BJ (cell line): ENCODE results near the gene SLC9A3. TPM values are rescaled to one million over a fixed set of nuclear protein-coding genes. Genes with fewer than 3 reads are reported as not detected.

Experiments
- CTCF ChIA-PET: fragments of 350-600 bp; formaldehyde crosslinking; extraction: SDS; loops from one replicate; lab custom pipeline; 2021; ENCODE audit warnings: antibody characterized with exemption, inconsistent platforms; lab: Yijun Ruan, JAX
- POLR2A ChIA-PET: fragments of 300-600 bp; sonication (Branson Sonifier 250); formaldehyde crosslinking; extraction: SDS; loops from one replicate; lab custom pipeline; 2021; ENCODE audit warnings: antibody characterized with exemption; lab: Charles Lee
- DNase-seq: peaks from one replicate; pipeline ENCODE4 v3.0.0-alpha.2; 2011; ENCODE audit warnings: low read depth
- H3K27me3 ChIP-seq: 2 replicates; pipeline ENCODE4 v1.6.0; 2011; ENCODE audit warnings: low read length; ENCODE audit not compliant: control insufficient read depth, insufficient read depth
- H3K36me3 ChIP-seq: 2 replicates; pipeline ENCODE4 v1.5.1; 2011; ENCODE audit warnings: low read length; ENCODE audit not compliant: control insufficient read depth, insufficient read depth
- H3K4me3 ChIP-seq: 2 replicates; pipeline ENCODE4 v1.5.1; 2011; ENCODE audit warnings: low read depth, mild to moderate bottlenecking, control low read depth, low read length
- polyA plus RNA-seq: library from polyadenylated mRNA; depleted of rRNA; stranded (reverse); fragments of >200 nt; gene quantifications from 2 replicates; pipeline ENCODE4 v1.2.3, GENCODE V29; 2011
- TF ChIP-seq, protein P1 (sequence below): IDR thresholded peaks from 2 replicates; pipeline ENCODE4 v1.5.1; 2011; ENCODE audit warnings: low read depth, mild to moderate bottlenecking, control low read depth, inconsistent platforms, low read length, moderate library complexity; ENCODE audit not compliant: insufficient read depth

Gene SLC9A3
- polyA plus RNA-seq, 1 experiment = 1.2 TPM

DNA sequence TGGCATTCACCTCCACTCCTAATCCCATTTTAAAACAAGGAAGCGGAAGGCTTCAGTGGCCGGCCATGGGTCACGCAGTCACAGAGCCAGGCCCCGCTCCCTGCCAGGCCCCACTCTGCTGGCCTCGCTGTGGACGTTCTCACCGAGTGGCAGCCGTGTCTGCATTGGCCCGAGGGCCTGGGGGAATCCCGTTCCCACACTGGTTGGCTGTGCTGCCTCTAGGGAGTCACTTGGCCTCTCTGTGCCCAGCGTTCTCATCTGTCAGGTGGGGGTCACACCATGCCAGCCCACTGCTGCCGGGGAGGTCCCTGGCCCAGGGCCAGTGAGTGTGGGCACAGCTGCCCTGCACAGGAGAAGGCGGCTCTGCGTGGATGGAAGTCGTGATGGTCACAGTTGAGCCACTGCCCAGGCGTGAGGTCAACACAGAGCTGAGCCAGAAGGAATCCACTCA is 13.4 kb upstream of the SLC9A3 start:
- TF ChIP-seq, protein P1, sequence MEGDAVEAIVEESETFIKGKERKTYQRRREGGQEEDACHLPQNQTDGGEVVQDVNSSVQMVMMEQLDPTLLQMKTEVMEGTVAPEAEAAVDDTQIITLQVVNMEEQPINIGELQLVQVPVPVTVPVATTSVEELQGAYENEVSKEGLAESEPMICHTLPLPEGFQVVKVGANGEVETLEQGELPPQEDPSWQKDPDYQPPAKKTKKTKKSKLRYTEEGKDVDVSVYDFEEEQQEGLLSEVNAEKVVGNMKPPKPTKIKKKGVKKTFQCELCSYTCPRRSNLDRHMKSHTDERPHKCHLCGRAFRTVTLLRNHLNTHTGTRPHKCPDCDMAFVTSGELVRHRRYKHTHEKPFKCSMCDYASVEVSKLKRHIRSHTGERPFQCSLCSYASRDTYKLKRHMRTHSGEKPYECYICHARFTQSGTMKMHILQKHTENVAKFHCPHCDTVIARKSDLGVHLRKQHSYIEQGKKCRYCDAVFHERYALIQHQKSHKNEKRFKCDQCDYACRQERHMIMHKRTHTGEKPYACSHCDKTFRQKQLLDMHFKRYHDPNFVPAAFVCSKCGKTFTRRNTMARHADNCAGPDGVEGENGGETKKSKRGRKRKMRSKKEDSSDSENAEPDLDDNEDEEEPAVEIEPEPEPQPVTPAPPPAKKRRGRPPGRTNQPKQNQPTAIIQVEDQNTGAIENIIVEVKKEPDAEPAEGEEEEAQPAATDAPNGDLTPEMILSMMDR = no peak
- ChIA-PET CTCF (no interaction called here), POLR2A (no interaction called here)
- Histone ChIP-seq H3K4me3 (no peak overlapping the region), H3K36me3 (no peaks in the 10 kb centered on the region), H3K27me3 (peaks cover 13% of the 10 kb centered on the region)
- DNase-seq = no peak

DNA sequence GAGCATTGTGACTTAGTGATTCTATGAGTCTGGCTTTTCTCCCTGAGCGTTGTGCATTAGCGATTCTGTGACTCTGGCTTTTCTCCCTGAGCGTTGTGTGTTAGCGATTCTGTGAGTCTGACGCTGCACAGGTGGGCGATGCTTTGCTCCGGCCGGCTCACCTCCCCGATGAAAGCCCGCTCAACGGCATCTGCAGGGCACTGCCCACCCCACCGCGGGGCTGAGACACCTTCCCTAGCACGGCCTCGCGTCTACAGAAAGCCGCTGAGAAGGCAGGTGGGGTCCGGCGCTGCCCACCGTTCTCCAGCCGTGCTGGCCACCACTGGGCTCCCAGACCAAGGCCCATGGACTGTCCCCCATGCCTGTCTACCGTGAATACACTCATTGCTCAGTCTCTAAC is 12.8 kb upstream of the SLC9A3 start:
- DNase-seq = no peak
- no peaks in the 10 kb centered on the region for H3K36me3 ChIP-seq
- ChIA-PET CTCF (no interaction called here), POLR2A (no interaction called here)
- TF ChIP-seq, protein P1 = no peak
- no peak overlapping the region for H3K4me3 ChIP-seq
- H3K27me3 ChIP-seq = peaks cover 13% of the 10 kb centered on the region

DNA sequence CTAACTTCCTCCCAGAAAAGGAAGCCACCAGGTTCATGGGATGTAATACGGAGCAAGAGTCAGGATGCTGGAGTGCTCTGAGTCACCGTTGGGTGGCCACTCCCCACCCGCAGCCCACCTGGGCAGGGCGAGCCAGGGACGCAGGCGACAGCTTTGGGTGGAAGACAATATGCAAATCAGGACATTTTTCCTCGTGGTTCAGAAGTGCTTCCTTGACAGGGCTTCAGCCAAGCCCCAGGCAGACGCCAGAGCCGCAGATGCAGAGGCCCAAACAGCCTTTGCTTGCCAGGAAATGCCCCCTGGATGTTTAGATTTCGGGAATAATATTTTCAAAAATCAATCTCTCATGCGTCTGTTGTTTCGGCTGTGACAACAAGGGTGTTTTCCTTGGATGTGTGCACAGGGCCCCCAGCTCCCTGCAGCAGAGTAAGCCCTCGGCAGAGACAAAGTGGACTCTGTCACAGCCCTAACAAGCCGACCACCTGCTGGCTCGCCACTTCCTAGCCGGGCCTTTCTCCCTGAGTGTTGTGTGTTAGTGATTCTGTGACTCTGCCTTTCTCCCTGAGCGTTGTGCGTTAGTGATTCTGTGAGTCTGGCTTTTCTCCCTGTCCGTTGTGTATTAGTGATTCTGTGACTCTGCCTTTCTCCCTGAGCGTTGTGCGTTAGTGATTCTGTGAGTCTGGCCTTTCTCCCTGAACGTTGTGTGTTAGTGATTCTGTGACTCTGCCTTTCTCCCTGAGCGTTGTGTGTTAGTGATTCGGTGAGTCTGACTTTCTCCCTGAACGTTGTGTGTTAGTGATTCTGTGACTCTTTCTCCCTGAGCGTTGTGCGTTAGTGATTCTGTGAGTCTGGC is 11.8 kb upstream of the SLC9A3 start:
- POLR2A ChIA-PET = no interaction called here
- H3K27me3 ChIP-seq = peaks cover 16% of the 10 kb centered on the region
- CTCF ChIA-PET = no interaction called here
- TF ChIP-seq, protein P1 = no peak
- no peaks in the 10 kb centered on the region for H3K36me3 ChIP-seq
- no peak for DNase-seq
- H3K4me3 ChIP-seq = no peak overlapping the region

DNA sequence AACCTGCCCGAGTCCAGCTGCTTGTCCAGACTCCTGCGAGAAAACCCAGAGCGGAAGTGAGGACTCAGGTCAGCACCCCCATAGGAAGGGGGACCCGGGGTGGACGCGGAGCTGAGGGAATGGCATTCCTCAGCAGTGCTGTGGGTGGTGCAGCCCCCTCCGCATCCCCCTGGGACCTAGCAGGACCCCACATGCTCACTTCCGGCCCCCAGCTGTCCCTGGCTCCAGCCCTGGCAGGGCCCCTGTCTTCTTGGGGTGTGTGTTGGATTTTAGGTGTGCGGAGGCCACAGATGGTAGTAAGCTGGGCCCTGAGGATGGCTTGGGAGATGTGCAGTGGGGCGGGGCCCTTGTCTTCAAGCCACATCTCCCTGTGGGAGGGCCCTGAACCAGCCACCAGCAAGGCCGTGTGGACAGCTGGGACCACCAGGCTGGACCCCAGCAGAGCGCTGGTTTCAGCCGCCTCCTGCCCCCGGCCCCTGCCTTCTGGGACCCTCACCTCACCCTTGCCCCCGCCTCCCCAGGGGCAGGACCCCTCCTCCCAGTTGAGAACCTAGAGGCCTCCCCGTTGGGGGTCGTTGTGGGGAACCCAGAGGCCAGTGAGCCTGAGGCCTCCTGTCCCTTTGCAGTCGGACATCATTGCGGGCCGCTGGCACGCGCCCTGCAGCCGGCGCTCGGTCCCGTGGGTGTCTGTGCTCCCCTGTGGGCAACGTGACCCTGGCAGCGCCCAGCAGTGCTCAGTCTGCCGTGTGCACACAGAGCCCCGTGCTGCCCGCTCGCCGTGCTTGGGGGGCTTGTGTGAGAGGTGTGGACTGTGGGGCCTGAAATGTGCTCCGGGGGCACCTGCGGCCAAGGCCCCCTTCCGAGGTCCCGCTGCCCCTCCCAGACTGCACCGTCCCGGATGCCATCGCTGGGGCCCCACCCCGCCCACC is 10.8 kb upstream of the SLC9A3 start:
- ChIA-PET POLR2A (no interaction called here), CTCF (no interaction called here)
- peaks cover 22% of the 10 kb centered on the region for H3K27me3 ChIP-seq
- TF ChIP-seq, protein P1 = no peak
- no peak for DNase-seq
- H3K4me3 ChIP-seq = no peak overlapping the region
- no peaks in the 10 kb centered on the region for H3K36me3 ChIP-seq
